A673 (cell line): ENCODE data around the gene UBE2G1. TPM values are rescaled to one million over a fixed set of nuclear protein-coding genes. Genes with fewer than 3 reads are reported as not detected.
A peak's percentile ranks its signal among the peaks of the same experiment; 100 is the strongest.

Source experiments
- BruUV-seq: library from RNA; stranded (reverse); fragments of 400-500 nt; replicated peaks from 2 replicates; lab custom pipeline; 2021; lab: Mats Ljungman, UMichigan
- CTCF ChIA-PET: fragments of 300-600 bp; sonication (Branson Sonifier 250); formaldehyde crosslinking; loops from one replicate; lab custom pipeline; 2022; ENCODE audit warnings: antibody characterized with exemption; lab: Charles Lee
- POLR2A ChIA-PET: fragments of 300-600 bp; sonication (Branson Sonifier 250); formaldehyde crosslinking; loops from one replicate; lab custom pipeline; 2022; ENCODE audit warnings: antibody characterized with exemption; ENCODE audit not compliant: low non-redundant PET; lab: Charles Lee
- DNase-seq: peaks from one replicate; pipeline ENCODE4 v3.0.0-alpha.2; 2015; ENCODE audit warnings: low spot score
- H3K27ac ChIP-seq: fragments of 200-600 bp; sonication (generic); 2 replicates; pipeline ENCODE4 v1.5.1; 2016; ENCODE audit warnings: mixed run types, low read depth, mild to moderate bottlenecking, mixed read lengths, antibody characterized with exemption, low read length; ENCODE audit not compliant: poor library complexity, severe bottlenecking
- H3K27me3 ChIP-seq: fragments of 200-600 bp; sonication (generic); replicated peaks from 2 replicates; pipeline ENCODE4 v1.6.1; 2017; ENCODE audit warnings: mixed run types, low read depth, mild to moderate bottlenecking, mixed read lengths, antibody characterized with exemption, low read length; ENCODE audit not compliant: insufficient read depth, poor library complexity
- H3K36me3 ChIP-seq: fragments of 200-600 bp; sonication (generic); 2 replicates; pipeline ENCODE4 v1.6.1; 2016; ENCODE audit warnings: mixed run types, mild to moderate bottlenecking, mixed read lengths, antibody characterized with exemption, low read length; ENCODE audit not compliant: insufficient read depth, poor library complexity, severe bottlenecking
- H3K4me1 ChIP-seq: fragments of 200-600 bp; sonication (generic); 2 replicates; pipeline ENCODE4 v1.6.1; 2017; ENCODE audit warnings: mixed run types, mild to moderate bottlenecking, mixed read lengths, antibody characterized with exemption, low read length; ENCODE audit not compliant: insufficient read depth, poor library complexity, severe bottlenecking
- H3K4me3 ChIP-seq: fragments of 200-600 bp; sonication (generic); 2 replicates; pipeline ENCODE4 v1.5.1; 2016; ENCODE audit warnings: low read depth, mixed run types, mild to moderate bottlenecking, mixed read lengths, low read length; ENCODE audit not compliant: poor library complexity, severe bottlenecking
- H3K9me3 ChIP-seq: fragments of 200-600 bp; sonication (generic); 2 replicates; pipeline ENCODE4 v1.6.1; 2016; ENCODE audit warnings: mixed run types, low read depth, mild to moderate bottlenecking, mixed read lengths, antibody characterized with exemption, low read length; ENCODE audit not compliant: poor library complexity, severe bottlenecking
- EZH2 ChIP-seq: fragments of 200-600 bp; sonication (generic); IDR thresholded peaks from 2 replicates; pipeline ENCODE4 v1.6.1; 2017; ENCODE audit warnings: borderline replicate concordance, low read depth, mild to moderate bottlenecking, mixed read lengths, antibody characterized with exemption, low read length; ENCODE audit not compliant: poor library complexity, severe bottlenecking
- intact Hi-C: fragments of 100-400 bp; cut with micrococcal nuclease; formaldehyde crosslinking; loops from one replicate; pipeline ENCODE4 v1.10.0; 2022; ENCODE audit not compliant: unreplicated experiment
- total RNA-seq: library from RNA; stranded (reverse); gene quantifications from 2 replicates; pipeline ENCODE4 v1.2.3, GENCODE V29; 2021
- TF ChIP-seq, protein P1 (sequence below): fragments of 300-800, 200-600 bp; sonication (generic); conservative IDR thresholded peaks from 2 replicates; pipeline ENCODE4 v1.5.1; 2017; ENCODE audit warnings: low read depth, mild to moderate bottlenecking, antibody characterized with exemption, low read length, moderate library complexity, mixed read lengths

UBE2G1 gene
- total RNA-seq, 1 experiment from 2014 or later, result 107 TPM

DNA sequence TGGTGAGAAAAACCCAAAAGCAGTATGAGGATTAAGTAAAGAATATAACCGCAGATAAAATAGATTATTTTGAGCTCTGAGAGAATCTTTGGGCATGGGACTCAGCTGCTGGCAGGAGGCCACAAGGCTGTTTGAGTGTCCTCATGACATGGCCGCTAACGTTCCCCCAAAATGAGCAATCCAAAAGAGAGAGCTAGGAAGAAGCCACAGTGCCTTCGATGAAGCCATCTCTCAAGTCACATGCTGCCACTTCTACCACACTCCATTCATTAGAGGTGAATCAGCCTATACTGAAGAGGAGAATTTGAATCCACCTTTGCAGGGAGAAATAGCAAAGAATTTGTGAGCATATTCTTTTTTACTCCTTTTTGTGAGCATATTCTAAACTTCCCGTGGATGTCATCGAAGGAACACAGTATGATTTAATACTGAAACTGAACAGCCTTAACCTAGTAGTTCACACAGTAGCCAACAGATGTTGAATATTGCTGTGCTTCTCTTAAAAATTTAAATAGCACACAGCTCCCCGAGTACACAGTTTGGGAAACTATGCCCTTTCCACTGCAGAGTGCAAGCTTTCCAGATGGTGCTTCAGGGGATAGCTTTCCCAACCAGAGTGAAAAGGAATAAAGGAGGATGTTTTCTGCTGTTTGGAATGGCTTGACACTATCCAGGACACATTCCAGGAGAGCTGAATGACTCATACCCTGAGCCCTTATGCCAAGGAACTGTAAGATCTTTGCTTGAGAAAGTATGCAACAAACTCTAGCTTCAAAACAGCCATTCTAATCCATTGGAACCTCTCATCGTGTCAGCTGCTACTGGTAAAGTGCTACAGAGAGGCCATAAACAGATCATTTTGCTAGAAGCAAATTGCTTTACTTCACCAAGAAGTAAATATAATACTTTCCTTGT, 136.6 kb downstream of the UBE2G1 start:
- Histone ChIP-seq H3K36me3 (peaks cover 35% of the 10 kb centered on the region), H3K4me3 (no peak overlapping the region), H3K27me3 (no peaks in the 10 kb centered on the region), H3K9me3 (no peaks in the 10 kb centered on the region), H3K27ac (no peak overlapping the region), H3K4me1 (peaks cover 6% of the 10 kb centered on the region)
- ChIA-PET CTCF (interaction anchor here (0.6 kb wide), 1 partner anchor 75 kb away, joined by 3 read pairs; no protein-coding TSS in a partner anchor), POLR2A (no interaction called here)
- intact Hi-C loops, result no loop called here
- no TSS peak for BruUV-seq
- TF ChIP-seq, protein P1, sequence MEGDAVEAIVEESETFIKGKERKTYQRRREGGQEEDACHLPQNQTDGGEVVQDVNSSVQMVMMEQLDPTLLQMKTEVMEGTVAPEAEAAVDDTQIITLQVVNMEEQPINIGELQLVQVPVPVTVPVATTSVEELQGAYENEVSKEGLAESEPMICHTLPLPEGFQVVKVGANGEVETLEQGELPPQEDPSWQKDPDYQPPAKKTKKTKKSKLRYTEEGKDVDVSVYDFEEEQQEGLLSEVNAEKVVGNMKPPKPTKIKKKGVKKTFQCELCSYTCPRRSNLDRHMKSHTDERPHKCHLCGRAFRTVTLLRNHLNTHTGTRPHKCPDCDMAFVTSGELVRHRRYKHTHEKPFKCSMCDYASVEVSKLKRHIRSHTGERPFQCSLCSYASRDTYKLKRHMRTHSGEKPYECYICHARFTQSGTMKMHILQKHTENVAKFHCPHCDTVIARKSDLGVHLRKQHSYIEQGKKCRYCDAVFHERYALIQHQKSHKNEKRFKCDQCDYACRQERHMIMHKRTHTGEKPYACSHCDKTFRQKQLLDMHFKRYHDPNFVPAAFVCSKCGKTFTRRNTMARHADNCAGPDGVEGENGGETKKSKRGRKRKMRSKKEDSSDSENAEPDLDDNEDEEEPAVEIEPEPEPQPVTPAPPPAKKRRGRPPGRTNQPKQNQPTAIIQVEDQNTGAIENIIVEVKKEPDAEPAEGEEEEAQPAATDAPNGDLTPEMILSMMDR, result no peak
- TF ChIP-seq EZH2, result no peak
- DNase-seq, result peak; percentile 50

DNA sequence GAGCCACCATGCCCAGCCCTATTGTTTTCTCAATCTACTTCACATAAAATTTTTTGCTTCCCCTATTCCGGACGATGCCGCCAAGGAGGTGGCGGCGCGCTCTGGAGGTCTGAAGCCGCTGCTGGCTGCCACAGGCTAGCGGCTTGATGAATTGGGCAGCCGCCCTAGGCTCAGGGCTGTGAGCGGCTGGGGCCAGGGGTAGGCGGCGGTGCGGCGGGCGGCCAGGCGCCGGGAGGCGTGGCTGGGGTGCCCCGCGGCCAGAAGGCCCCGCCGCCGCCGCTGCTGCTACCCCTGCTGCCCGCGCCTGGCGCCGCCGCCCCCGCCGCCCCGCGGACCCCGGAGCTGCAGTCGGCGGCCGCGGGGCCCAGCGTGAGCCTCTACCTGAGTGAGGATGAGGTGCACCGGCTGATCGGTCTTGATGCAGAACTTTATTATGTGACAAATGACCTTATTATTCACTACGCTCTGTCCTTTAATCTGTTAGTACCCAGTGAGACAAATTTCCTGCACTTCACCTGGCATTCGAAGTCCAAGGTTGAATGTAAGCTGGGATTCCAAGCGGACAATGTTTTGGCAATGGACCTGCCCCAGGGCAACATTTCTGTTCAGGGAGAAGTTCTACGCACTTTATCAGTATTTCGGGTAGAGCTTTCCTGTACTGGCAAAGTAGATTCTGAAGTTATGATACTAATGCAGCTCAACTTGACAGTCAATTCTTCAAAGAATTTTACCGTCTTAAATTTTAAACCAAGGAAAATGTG, 144.4 kb downstream of the UBE2G1 start:
- no peak overlapping the region for H3K4me3 ChIP-seq
- H3K27me3 ChIP-seq, result no peaks in the 10 kb centered on the region
- no peaks in the 10 kb centered on the region for H3K36me3 ChIP-seq
- intact Hi-C loops, result no loop called here
- no TSS peak for BruUV-seq
- ChIA-PET POLR2A (interaction anchor here (0.6 kb wide), 1 partner anchor 1927 kb away, joined by 7 read pairs; no protein-coding TSS in a partner anchor), CTCF (no interaction called here)
- TF ChIP-seq, protein P1, result no peak
- no peak for TF ChIP-seq EZH2
- H3K27ac ChIP-seq, result no peak overlapping the region
- H3K4me1 ChIP-seq, result peaks cover 8% of the 10 kb centered on the region
- H3K9me3 ChIP-seq, result no peaks in the 10 kb centered on the region
- no peak for DNase-seq

DNA sequence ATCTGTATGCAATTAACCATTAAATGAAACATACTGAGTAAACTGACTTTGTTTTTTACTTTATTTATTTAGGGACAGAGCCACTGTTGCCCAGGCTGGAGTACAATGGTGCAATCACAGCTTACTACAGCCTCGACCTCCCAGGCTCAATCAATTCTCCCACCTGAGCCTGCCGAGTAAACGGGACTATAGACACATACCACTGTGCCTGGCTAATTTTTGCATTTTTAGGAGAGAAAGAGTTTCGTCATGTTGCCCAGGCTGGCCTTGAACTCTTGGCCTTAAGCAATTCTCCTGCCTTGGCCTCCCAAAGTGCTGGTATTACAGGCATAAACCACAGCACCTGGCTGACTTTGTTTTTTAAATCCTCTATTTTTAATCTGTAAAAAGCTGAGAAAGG, 145.3 kb downstream of the UBE2G1 start:
- intact Hi-C loops, result no loop called here
- H3K4me3 ChIP-seq, result no peak overlapping the region
- ChIA-PET POLR2A (no interaction called here), CTCF (no interaction called here)
- no TSS peak for BruUV-seq
- DNase-seq, result no peak
- TF ChIP-seq EZH2, result no peak
- TF ChIP-seq, protein P1, result no peak
- no peaks in the 10 kb centered on the region for H3K27me3 ChIP-seq
- no peak overlapping the region for H3K27ac ChIP-seq
- H3K4me1 ChIP-seq, result peaks cover 12% of the 10 kb centered on the region
- H3K9me3 ChIP-seq, result no peaks in the 10 kb centered on the region
- no peaks in the 10 kb centered on the region for H3K36me3 ChIP-seq
